Pulmonary artery endothelial cell (primary cell): ENCODE measurements around the gene F10. TPM values are rescaled to one million over a fixed set of nuclear protein-coding genes. Genes with fewer than 3 reads are reported as not detected.
"Not testable (repeated sequence)": the region's sequence is repeated elsewhere in the genome, so short reads cannot be mapped to it uniquely, and the experiment has no call there.

Experiments
- DNase-seq: peaks from one replicate; pipeline ENCODE4 v3.0.0-alpha.2; 2011; ENCODE audit warnings: low read depth, low spot score
- total RNA-seq: library from RNA; depleted of rRNA; stranded (reverse); fragments of >200 nt; gene quantifications from 2 replicates; pipeline ENCODE4 v1.2.3, GENCODE V29; 2014

F10 gene
- total RNA-seq, 1 donor from 2014 or later = 0.13 TPM

GRCh38 chr13:113151745-113152690 is 29.4 kb downstream of the F10 start:
- DNase-seq = no peak

GRCh38 chr13:113152691-113152983 is 30.0 kb downstream of the F10 start:
- no peak for DNase-seq

GRCh38 chr13:113152984-113153809 is 30.6 kb downstream of the F10 start:
- DNase-seq = no peak

DNA sequence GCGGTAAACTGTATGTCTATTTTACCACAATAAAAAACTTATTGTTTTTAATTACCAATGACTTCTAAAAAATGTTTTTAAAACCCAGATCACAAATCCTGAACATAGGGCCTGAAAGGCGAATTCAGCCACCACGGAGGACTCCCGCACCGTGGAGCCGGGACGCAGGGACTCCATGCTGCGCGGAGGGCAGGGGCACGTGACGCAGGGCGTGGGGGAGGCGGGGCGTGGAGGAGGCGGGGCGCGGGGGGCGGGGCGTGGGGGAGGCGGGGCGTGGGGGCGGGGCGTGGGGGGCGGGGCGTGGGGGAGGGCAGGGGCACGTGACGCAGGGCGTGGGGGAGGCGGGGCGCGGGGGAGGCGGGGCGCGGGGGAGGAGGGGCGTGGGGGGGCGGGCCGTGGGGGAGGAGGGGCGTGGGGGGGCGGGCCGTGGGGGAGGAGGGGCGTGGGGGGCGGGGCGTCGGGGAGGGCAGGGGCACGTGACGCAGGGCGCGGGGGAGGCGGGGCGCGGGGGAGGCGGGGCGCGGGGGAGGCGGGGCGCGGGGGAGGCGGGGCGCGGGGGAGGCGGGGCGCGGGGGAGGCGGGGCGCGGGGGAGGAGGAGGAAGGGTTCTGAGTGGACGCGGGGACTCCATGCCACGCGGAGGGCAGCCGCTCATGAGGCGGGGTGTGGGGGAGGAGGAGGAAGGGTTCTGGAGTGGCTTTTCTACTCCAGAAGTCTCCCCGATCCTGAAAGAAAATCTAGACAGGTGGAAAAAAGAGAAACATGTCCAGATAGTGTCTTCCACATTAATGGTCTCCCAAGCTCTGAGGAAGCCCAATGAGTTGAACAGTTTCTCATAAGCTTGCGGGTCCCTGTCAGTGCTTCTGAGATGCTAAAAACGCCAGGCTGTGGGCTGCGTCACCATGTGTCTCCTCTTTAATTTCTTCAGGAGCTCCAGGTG is 31.5 kb downstream of the F10 start:
- DNase-seq = no peak

GRCh38 chr13:113155201-113155600 is 32.6 kb downstream of the F10 start:
- no peak for DNase-seq

- no peak for DNase-seq
These were observed 33.5 kb downstream of the F10 start for GRCh38 chr13:113155982-113156655.

DNA sequence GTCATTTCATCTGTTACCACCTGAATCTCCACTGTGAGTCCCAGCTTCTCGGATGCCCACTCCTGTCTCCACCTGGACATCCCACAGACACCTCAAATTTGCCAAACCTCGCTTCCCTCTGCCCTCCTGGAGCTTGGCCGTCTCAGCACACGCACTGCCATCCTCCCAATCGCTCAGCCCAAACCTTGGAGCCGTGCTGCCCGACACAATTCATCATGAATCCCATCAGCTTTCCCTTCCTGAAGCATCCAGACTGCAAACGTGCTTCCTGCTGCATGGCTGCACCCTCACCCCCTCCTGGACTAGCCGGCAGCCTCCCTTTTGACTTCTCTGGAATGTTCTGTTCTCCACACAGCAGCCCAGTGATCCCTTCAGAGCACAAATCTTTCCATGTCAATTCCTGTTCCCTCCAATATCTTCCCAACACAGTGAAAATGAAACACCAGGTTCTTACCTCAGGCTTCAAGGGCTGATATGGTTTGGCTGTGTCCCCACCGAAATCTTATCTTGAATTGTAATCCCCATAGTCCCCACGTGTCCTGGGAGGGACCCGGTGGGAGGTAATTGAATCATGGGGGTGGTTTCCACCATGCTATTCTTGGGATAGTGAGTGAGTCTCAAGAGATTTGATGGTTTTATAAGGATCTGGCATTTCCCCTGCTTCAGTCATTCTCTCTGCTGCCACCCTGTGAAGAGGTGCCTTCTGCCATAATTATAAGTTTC is 34.8 kb downstream of the F10 start:
- no peak for DNase-seq

DNA sequence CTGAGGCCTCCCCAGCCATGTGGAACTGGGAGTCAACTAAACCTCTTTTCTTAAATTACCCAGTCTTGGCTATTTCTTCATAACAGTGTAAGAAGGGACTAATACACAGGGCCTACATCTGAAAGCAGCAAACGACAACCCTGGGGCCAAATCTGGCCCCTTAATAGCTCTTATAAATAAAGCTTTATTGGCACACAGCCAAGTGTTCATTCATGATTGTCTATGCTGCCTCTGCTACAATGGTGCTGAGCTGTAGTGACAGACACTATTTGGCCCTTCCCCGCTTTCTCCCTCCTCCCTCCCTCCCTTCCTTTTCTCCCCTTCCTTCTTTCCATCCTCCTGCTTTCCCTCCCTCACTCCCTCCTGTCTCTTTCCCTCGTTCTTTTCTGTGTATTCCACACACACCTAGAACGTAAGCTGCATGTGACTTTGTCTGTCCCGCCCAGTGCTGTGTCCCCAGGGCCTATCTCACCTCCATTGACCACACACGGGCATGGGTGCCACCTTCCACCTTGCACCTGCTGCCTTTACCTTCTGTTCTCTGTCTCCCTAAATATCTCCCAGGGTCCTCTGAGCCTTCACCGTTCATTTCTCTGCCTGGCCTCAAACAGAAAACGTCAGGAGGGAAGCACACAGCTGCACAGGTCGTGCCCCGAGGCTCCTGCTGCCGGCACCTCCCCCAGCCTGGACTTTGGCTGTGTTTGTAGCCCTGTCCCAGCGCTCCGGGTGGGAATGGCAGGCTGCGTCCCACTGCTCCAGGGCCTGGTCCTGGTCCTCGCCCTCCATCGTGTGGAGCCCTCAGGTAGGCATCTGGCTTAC is 35.5 kb downstream of the F10 start, which contains the start of gene PROZ:
TSS of gene PROZ (plus strand) at position 720 of the 819 bp plus-strand sequence. CDS start at position 733, 13 bp downstream.
- no peak for DNase-seq

DNA sequence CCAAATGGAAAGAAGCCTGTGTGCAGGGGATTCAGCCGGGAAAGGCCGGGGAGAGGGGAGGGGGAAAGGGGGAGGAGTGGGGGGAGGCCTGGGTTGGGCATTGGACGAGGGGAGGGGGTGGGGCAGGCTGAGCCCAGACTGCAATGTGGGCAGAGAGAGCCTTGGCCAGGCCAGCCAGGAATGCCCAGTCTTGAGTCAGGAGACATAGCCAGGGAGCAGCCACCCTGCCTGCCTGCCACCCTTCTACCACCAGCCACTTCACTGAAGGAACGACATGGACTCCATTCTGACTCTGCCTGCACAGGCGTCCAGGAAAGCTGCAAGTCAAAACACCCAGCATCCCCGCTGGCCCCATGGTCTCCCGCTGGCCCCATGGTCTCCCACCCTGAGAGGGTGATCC is 36.3 kb downstream of the F10 start:
- DNase-seq = no peak

- DNase-seq = no peak
These were observed 37.1 kb downstream of the F10 start for GRCh38 chr13:113159701-113160100.

DNA sequence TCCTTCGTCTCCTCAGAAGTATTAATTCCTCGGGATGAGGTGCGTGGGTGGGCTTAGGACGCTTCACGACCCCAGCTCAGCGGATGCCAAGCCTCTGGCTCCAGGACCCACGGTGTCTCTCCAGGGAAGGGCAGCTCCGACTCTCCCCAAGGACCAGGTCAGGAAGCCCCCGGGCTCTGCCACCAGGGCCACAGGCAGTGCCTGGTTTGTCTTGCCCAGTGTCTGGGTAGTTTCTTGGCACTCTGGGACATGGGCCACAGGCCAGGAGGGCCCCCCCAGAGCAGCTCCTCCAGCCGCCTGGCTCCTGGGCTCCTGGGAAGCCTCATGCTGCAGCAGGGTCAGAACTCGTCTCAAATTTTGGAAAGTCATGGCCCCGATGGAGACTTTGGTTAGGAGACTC is 38.4 kb downstream of the F10 start:
- no peak for DNase-seq

- no peak for DNase-seq
These were observed 38.8 kb downstream of the F10 start for GRCh38 chr13:113161433-113161832.

- DNase-seq = not testable (repeated sequence)
These were observed 39.4 kb downstream of the F10 start for GRCh38 chr13:113161975-113162374.

DNA sequence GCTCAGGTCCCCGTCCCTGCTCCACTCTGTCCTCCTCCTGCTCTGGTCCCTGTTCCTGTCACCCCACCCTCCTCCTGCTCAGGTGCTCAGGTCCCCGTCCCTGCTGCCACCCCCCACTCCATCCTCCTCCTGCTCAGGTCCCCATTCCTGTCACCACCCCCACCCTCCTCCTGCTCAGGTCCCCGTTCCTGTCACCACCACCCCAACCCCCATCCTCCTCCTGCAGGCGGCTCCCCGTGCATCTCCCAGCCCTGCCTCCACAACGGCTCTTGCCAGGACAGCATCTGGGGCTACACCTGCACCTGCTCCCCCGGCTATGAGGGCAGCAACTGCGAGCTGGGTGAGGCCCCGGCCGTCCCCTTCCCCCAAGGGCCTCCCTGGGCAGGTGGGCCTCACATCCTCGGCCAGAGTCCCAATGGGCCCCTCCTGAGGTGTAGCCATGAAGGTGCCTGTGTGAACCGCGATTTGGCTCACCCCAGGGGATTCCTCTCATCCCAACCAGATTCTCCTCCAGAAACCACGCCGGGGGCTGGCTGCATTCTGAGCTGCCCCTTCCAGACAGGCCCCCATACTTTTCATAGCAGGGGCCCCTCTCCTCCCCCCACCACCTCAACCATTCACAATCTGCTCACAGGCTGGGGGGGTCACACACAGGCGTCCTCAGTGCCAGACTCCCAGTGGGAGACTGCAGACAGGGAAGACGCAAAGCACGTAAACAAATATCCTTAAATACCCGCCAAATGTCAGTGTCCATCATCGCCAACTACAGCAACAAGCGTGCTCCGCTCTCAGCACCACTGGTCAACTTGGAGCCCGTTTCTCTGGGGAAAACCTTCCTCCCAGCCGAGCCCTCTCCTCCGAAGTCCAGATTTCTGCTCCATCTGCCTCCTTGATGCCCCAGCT is 40.4 kb downstream of the F10 start:
- DNase-seq = no peak

DNA sequence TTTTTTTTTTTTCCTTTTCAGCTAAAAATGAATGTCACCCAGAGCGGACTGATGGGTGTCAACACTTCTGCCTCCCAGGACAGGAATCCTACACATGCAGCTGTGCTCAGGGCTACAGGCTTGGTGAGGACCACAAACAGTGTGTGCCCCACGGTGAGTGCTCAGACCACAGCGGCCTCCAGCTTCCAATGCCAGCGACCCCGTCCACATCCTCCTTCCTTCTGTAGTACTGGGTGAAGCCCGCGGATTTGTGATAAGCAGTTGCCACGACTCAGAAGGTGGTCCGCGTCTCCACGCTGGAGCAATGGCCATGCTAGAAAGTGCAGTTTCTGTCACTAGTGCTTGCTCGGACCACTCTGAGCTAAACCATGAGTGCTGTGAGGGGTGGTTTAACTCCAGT is 41.9 kb downstream of the F10 start:
- no peak for DNase-seq

DNA sequence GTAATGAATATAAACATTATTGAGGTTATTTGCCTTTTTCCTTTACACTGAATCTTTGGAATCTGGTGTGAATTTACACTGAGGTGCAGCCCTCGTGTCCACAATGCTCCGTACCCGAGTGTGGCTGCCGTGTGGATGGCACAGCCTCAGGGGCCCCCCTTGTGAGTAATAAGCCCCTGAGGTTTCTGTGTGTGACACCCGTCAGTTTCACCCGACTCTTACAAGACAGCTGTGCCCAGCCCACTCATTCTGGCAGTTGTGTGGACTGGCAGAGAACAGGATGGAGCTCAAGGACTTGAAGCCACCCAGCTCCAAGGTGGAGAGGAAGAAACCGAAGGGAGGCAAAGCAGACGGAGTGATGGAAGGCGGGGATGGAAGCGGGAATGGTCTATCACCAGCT is 43.7 kb downstream of the F10 start:
- DNase-seq = no peak

DNA sequence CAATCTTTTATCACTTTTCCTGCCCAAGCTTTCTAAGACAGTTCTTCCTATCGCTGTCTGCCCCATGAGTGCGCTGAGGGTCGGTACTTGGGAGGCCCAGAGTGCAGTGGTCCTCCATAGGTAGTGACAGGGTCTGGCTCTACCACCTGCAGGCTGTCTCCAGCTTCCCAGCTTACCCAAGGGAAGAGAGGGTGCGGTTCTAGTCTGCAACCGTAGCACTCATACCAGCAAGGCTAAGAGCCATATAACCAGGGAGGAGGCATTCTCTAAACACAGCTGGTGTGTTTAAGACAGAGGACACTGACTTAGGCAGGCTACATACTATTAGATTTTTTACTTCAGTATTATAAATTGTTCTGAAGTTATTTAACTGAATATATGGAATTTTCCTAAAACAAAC is 44.1 kb downstream of the F10 start:
- DNase-seq = no peak

DNA sequence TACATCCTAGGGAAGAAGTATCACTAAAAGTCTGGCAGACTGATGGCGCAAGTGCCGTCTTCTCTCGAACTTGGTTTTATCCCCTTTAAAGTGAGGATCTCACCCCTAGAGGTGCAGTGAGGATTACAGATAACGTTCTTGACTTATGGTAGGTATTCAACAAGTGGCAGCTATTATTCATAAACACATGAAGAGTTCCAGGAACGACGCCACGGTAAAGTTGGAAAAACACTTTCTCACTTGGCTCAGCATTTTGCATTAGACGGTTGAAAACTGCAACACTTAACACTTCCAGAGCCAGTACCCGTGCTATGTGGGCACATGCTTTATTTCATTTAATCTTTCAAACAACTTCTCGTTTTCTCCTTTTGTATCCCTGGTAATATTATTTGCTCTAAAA is 44.6 kb downstream of the F10 start:
- DNase-seq = no peak
